HepG2 (cell line): Measurements from ENCODE around the gene TEKTIP1.

Experiments used
- CREB1 ChIP-seq, 2 experiments: fragments of 450-650 bp in 1 of 2; IDR thresholded peaks; 2 replicates each; pipeline ENCODE4 v1.6.1; 2016 to 2017; ENCODE audit warnings: control low read depth in 1 of 2, mild to moderate bottlenecking in 1 of 2, missing compliant biosample characterization in 1 of 2, missing genetic modification characterization in 1 of 2
- CTCF ChIP-seq: sonication (generic); formaldehyde crosslinking; IDR thresholded peaks from 2 replicates; pipeline ENCODE4 v1.5.0; 2020; ENCODE audit warnings: mild to moderate bottlenecking, missing genetic modification reagents, moderate library complexity
- GATAD2A ChIP-seq: IDR thresholded peaks from 2 replicates; pipeline ENCODE4 v1.6.1; 2016
- ZBTB8A ChIP-seq: sonication (generic); formaldehyde crosslinking; IDR thresholded peaks from 2 replicates; pipeline ENCODE4 v1.4.0; 2020; ENCODE audit warnings: mild to moderate bottlenecking, low read depth, missing genetic modification reagents, borderline replicate concordance
- ZNF24 ChIP-seq: fragments of 450-650 bp; IDR thresholded peaks from 2 replicates; pipeline ENCODE4 v1.6.1; 2017; ENCODE audit warnings: antibody characterized with exemption, mild to moderate bottlenecking
- ZNF292 ChIP-seq: sonication (generic); formaldehyde crosslinking; IDR thresholded peaks from 2 replicates; pipeline ENCODE4 v1.8.1; 2022; ENCODE audit warnings: mild to moderate bottlenecking, low read depth, missing genetic modification reagents, borderline replicate concordance
- TF ChIP-seq, protein P1 (sequence below): sonication (generic); formaldehyde crosslinking; IDR thresholded peaks from 2 replicates; pipeline ENCODE4 v1.5.0; 2020; ENCODE audit warnings: mild to moderate bottlenecking, missing genetic modification reagents
- TF ChIP-seq, protein P2 (sequence below): IDR thresholded peaks from 2 replicates; pipeline ENCODE4 v1.6.1; 2018; ENCODE audit warnings: missing genetic modification reagents, mild to moderate bottlenecking, missing compliant biosample characterization

DNA sequence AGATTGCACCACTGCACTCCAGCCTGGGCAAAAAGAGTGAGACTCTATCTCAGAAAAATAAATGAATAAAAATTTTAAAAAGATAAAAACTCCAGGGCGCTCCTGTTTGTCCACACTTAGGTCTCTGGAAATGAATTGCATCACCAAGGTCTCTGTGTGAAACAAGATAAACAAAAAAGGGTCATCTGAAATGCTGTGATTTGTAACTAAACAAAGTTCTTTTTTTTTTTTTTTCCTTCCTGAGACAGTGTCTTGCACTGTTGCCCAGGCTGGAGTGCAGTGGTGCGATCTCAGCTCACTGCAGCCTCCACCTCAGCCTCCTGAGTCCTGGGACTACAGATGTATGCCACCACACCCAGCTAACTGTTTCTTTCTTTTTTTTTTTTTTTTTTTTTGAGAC, 21.3 kb upstream of the TEKTIP1 start:
- TF ChIP-seq ZNF292 (no peak), ZNF24 (no peak), CREB1 (IDR thresholded peaks at IDR 0.05) (no peak), CREB1 (CRISPR knock-in tag; IDR thresholded peaks at IDR 0.05) (no peak), ZBTB8A (CRISPR knock-in tag) (no peak), GATAD2A (CRISPR knock-in tag) (0 out of 2 replicates have a peak, but pooled peaks have one; percentile 21), CTCF (CRISPR knock-in tag) (no peak)
- TF ChIP-seq, protein P1, sequence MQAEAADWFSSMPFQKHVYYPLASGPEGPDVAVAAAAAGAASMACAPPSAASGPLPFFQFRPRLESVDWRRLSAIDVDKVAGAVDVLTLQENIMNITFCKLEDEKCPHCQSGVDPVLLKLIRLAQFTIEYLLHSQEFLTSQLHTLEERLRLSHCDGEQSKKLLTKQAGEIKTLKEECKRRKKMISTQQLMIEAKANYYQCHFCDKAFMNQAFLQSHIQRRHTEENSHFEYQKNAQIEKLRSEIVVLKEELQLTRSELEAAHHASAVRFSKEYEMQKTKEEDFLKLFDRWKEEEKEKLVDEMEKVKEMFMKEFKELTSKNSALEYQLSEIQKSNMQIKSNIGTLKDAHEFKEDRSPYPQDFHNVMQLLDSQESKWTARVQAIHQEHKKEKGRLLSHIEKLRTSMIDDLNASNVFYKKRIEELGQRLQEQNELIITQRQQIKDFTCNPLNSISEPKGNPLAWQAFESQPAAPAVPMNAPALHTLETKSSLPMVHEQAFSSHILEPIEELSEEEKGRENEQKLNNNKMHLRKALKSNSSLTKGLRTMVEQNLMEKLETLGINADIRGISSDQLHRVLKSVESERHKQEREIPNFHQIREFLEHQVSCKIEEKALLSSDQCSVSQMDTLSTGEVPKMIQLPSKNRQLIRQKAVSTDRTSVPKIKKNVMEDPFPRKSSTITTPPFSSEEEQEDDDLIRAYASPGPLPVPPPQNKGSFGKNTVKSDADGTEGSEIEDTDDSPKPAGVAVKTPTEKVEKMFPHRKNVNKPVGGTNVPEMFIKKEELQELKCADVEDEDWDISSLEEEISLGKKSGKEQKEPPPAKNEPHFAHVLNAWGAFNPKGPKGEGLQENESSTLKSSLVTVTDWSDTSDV (CRISPR knock-in tag), result no peak
- TF ChIP-seq, protein P2, sequence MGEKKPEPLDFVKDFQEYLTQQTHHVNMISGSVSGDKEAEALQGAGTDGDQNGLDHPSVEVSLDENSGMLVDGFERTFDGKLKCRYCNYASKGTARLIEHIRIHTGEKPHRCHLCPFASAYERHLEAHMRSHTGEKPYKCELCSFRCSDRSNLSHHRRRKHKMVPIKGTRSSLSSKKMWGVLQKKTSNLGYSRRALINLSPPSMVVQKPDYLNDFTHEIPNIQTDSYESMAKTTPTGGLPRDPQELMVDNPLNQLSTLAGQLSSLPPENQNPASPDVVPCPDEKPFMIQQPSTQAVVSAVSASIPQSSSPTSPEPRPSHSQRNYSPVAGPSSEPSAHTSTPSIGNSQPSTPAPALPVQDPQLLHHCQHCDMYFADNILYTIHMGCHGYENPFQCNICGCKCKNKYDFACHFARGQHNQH (CRISPR knock-in tag), result no peak
